HepG2 (cell line): ENCODE measurements around the gene GGNBP2. TPM values are rescaled to one million over a fixed set of nuclear protein-coding genes. Genes with fewer than 3 reads are reported as not detected.

Experiments used
- ETV6 ChIP-seq: sonication (generic); formaldehyde crosslinking; conservative IDR thresholded peaks from 2 replicates; pipeline ENCODE4 v1.4.0; 2020; ENCODE audit warnings: missing genetic modification reagents
- FOSL1 ChIP-seq: sonication (generic); formaldehyde crosslinking; IDR thresholded peaks from 2 replicates; pipeline ENCODE4 v1.9.0; 2021; ENCODE audit warnings: missing genetic modification reagents, borderline replicate concordance
- HNRNPLL ChIP-seq: fragments of 200-400 bp; formaldehyde crosslinking; IDR thresholded peaks from 2 replicates; pipeline ENCODE4 v1.6.1; 2017; ENCODE audit warnings: mild to moderate bottlenecking, low read depth, low read length; ENCODE audit not compliant: poor library complexity, severe bottlenecking
- HOXA3 ChIP-seq: sonication (generic); formaldehyde crosslinking; IDR thresholded peaks from 2 replicates; pipeline ENCODE4 v1.5.0; 2020; ENCODE audit warnings: missing genetic modification reagents
- HOXA9 ChIP-seq: sonication (generic); formaldehyde crosslinking; IDR thresholded peaks from 2 replicates; pipeline ENCODE4 v1.8.1; 2022; ENCODE audit warnings: missing genetic modification reagents, mild to moderate bottlenecking, moderate library complexity, borderline replicate concordance
- HOXD1 ChIP-seq: sonication (generic); formaldehyde crosslinking; IDR thresholded peaks from 2 replicates; pipeline ENCODE4 v1.5.0; 2020; ENCODE audit warnings: missing genetic modification reagents
- KLF16 ChIP-seq, 2 experiments: sonication (generic) in 1 of 2; formaldehyde crosslinking in 1 of 2; IDR thresholded peaks; 2 replicates each; pipeline versions ENCODE4 v1.6.1 to v1.8.0; 2016 to 2023; ENCODE audit warnings: missing genetic modification reagents in 2 of 2, missing compliant biosample characterization in 1 of 2
- MED1 ChIP-seq: sonication (generic); formaldehyde crosslinking; IDR thresholded peaks from 2 replicates; pipeline ENCODE4 v1.4.0; 2020; ENCODE audit warnings: missing genetic modification reagents
- MEIS2 ChIP-seq: sonication (generic); formaldehyde crosslinking; IDR thresholded peaks from 2 replicates; pipeline ENCODE4 v1.9.0; 2021; ENCODE audit warnings: mild to moderate bottlenecking, missing genetic modification reagents
- SALL1 ChIP-seq: sonication (generic); formaldehyde crosslinking; IDR thresholded peaks from 2 replicates; pipeline ENCODE4 v1.8.0; 2022; ENCODE audit warnings: mild to moderate bottlenecking, missing genetic modification reagents
- ZBTB8A ChIP-seq: sonication (generic); formaldehyde crosslinking; IDR thresholded peaks from 2 replicates; pipeline ENCODE4 v1.4.0; 2020; ENCODE audit warnings: mild to moderate bottlenecking, low read depth, missing genetic modification reagents, borderline replicate concordance
- ZNF567 ChIP-seq: sonication (generic); formaldehyde crosslinking; IDR thresholded peaks from 2 replicates; pipeline ENCODE4 v1.8.1; 2023; ENCODE audit warnings: mild to moderate bottlenecking, missing genetic modification reagents, borderline replicate concordance
- ZNF670 ChIP-seq: sonication (generic); formaldehyde crosslinking; IDR thresholded peaks from 2 replicates; pipeline ENCODE4 v1.8.0; 2022; ENCODE audit warnings: mild to moderate bottlenecking, missing genetic modification reagents, borderline replicate concordance
- ZNF672 ChIP-seq: sonication (generic); formaldehyde crosslinking; IDR thresholded peaks from 2 replicates; pipeline ENCODE4 v1.8.1; 2022; ENCODE audit warnings: missing genetic modification reagents
- polyA plus RNA-seq, 8 experiments: library from polyadenylated mRNA; depleted of rRNA in 3 of 8; stranded (reverse) in 7 of 8; unstranded in 1 of 8; fragments of >200 nt; fragmentation: Illumina TruSeq in 4 of 8; extraction: Trizol in 4 of 8; gene quantifications; 2 replicates each; pipeline versions ENCODE4 v1.2.1 to v1.2.3, GENCODE V29; 2011 to 2016; ENCODE audit warnings: low read depth in 4 of 8, missing spikeins in 1 of 8, mixed read lengths in 1 of 8; ENCODE audit not compliant: insufficient read depth in 1 of 8
- total RNA-seq, 5 experiments: library from RNA; depleted of rRNA; stranded (reverse); fragments of >200 nt; fragmentation: Illumina TruSeq; extraction: Trizol; gene quantifications; 2 replicates each; pipeline ENCODE4 v1.2.3, GENCODE V29; 2016; ENCODE audit warnings: low read depth in 1 of 5
- TF ChIP-seq, protein P1 (sequence below): sonication (generic); formaldehyde crosslinking; IDR thresholded peaks from 2 replicates; pipeline ENCODE4 v1.4.0; 2020; ENCODE audit warnings: missing genetic modification reagents, borderline replicate concordance
- TF ChIP-seq, protein P2 (sequence below): sonication (generic); formaldehyde crosslinking; IDR thresholded peaks from 2 replicates; pipeline ENCODE4 v1.4.0; 2020; ENCODE audit warnings: missing genetic modification reagents, borderline replicate concordance
- TF ChIP-seq, protein P3 (sequence below): sonication (generic); formaldehyde crosslinking; IDR thresholded peaks from 2 replicates; pipeline ENCODE4 v1.4.0; 2020; ENCODE audit warnings: mild to moderate bottlenecking, missing genetic modification reagents
- TF ChIP-seq, protein P4 (sequence below): sonication (generic); formaldehyde crosslinking; IDR thresholded peaks from 2 replicates; pipeline ENCODE4 v1.4.0; 2020; ENCODE audit warnings: missing genetic modification reagents

GGNBP2 gene
- total and polyA plus RNA-seq, 2 of the 13 experiments (the other 11 are each of a cell fraction or from before 2014, with no cell fraction given), result 53.3 to 84.2 TPM

DNA sequence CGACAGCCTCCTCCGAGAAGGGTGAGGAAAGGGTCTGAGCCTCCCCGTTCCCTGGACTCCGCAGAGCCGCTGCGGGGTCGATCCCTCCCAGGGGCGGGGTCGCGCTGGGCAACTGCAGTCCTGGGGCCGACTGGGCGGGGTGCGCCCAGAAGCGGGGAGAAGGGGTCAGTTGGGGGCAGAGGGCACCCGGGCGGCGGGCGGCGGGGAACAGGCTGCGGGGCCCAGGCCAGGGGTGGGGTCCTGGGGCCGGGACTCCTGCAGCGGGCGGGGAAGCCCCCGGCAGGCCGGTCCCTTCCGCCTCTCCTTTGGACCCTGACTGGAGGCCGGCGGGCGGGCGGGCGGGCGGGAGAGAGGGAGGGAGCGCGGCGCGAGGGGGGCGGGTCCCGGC, 352 bp downstream of the GGNBP2 start (continued):
- TF ChIP-seq, protein P1, sequence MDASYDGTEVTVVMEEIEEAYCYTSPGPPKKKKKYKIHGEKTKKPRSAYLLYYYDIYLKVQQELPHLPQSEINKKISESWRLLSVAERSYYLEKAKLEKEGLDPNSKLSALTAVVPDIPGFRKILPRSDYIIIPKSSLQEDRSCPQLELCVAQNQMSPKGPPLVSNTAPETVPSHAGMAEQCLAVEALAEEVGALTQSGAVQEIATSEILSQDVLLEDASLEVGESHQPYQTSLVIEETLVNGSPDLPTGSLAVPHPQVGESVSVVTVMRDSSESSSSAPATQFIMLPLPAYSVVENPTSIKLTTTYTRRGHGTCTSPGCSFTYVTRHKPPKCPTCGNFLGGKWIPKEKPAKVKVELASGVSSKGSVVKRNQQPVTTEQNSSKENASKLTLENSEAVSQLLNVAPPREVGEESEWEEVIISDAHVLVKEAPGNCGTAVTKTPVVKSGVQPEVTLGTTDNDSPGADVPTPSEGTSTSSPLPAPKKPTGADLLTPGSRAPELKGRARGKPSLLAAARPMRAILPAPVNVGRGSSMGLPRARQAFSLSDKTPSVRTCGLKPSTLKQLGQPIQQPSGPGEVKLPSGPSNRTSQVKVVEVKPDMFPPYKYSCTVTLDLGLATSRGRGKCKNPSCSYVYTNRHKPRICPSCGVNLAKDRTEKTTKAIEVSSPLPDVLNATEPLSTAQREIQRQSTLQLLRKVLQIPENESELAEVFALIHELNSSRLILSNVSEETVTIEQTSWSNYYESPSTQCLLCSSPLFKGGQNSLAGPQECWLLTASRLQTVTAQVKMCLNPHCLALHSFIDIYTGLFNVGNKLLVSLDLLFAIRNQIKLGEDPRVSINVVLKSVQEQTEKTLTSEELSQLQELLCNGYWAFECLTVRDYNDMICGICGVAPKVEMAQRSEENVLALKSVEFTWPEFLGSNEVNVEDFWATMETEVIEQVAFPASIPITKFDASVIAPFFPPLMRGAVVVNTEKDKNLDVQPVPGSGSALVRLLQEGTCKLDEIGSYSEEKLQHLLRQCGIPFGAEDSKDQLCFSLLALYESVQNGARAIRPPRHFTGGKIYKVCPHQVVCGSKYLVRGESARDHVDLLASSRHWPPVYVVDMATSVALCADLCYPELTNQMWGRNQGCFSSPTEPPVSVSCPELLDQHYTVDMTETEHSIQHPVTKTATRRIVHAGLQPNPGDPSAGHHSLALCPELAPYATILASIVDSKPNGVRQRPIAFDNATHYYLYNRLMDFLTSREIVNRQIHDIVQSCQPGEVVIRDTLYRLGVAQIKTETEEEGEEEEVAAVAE (CRISPR knock-in tag), result no peak
- TF ChIP-seq HOXA9 (CRISPR knock-in tag), result no peak
- TF ChIP-seq ZNF672, result 0 out of 2 replicates have a peak, but pooled peaks have one; percentile 38
- peak; percentile 23; the same call in 1 of the 2 replicates for TF ChIP-seq HOXD1 (CRISPR knock-in tag)
- no peak for TF ChIP-seq MED1
- TF ChIP-seq ZNF567 (CRISPR knock-in tag), result no peak
- no peak for TF ChIP-seq HNRNPLL
- TF ChIP-seq, protein P2, sequence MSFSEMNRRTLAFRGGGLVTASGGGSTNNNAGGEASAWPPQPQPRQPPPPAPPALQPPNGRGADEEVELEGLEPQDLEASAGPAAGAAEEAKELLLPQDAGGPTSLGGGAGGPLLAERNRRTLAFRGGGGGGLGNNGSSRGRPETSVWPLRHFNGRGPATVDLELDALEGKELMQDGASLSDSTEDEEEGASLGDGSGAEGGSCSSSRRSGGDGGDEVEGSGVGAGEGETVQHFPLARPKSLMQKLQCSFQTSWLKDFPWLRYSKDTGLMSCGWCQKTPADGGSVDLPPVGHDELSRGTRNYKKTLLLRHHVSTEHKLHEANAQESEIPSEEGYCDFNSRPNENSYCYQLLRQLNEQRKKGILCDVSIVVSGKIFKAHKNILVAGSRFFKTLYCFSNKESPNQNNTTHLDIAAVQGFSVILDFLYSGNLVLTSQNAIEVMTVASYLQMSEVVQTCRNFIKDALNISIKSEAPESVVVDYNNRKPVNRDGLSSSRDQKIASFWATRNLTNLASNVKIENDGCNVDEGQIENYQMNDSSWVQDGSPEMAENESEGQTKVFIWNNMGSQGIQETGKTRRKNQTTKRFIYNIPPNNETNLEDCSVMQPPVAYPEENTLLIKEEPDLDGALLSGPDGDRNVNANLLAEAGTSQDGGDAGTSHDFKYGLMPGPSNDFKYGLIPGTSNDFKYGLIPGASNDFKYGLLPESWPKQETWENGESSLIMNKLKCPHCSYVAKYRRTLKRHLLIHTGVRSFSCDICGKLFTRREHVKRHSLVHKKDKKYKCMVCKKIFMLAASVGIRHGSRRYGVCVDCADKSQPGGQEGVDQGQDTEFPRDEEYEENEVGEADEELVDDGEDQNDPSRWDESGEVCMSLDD (CRISPR knock-in tag), result no peak; the same call in 1 of the 2 replicates
- TF ChIP-seq, protein P3, sequence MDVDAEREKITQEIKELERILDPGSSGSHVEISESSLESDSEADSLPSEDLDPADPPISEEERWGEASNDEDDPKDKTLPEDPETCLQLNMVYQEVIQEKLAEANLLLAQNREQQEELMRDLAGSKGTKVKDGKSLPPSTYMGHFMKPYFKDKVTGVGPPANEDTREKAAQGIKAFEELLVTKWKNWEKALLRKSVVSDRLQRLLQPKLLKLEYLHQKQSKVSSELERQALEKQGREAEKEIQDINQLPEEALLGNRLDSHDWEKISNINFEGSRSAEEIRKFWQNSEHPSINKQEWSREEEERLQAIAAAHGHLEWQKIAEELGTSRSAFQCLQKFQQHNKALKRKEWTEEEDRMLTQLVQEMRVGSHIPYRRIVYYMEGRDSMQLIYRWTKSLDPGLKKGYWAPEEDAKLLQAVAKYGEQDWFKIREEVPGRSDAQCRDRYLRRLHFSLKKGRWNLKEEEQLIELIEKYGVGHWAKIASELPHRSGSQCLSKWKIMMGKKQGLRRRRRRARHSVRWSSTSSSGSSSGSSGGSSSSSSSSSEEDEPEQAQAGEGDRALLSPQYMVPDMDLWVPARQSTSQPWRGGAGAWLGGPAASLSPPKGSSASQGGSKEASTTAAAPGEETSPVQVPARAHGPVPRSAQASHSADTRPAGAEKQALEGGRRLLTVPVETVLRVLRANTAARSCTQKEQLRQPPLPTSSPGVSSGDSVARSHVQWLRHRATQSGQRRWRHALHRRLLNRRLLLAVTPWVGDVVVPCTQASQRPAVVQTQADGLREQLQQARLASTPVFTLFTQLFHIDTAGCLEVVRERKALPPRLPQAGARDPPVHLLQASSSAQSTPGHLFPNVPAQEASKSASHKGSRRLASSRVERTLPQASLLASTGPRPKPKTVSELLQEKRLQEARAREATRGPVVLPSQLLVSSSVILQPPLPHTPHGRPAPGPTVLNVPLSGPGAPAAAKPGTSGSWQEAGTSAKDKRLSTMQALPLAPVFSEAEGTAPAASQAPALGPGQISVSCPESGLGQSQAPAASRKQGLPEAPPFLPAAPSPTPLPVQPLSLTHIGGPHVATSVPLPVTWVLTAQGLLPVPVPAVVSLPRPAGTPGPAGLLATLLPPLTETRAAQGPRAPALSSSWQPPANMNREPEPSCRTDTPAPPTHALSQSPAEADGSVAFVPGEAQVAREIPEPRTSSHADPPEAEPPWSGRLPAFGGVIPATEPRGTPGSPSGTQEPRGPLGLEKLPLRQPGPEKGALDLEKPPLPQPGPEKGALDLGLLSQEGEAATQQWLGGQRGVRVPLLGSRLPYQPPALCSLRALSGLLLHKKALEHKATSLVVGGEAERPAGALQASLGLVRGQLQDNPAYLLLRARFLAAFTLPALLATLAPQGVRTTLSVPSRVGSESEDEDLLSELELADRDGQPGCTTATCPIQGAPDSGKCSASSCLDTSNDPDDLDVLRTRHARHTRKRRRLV (CRISPR knock-in tag), result 0 out of 2 replicates have a peak, but pooled peaks have one; percentile 1
- no peak for TF ChIP-seq FOSL1 (CRISPR knock-in tag)
- no peak for TF ChIP-seq HOXA3 (CRISPR knock-in tag)
- 0 out of 2 replicates have a peak, but pooled peaks have one; percentile 44 for TF ChIP-seq ZNF670 (CRISPR knock-in tag)
- no peak for TF ChIP-seq KLF16 (CRISPR knock-in tag; IDR thresholded peaks at IDR 0.05)
- TF ChIP-seq ETV6 (CRISPR knock-in tag), result no peak
- TF ChIP-seq, protein P4, sequence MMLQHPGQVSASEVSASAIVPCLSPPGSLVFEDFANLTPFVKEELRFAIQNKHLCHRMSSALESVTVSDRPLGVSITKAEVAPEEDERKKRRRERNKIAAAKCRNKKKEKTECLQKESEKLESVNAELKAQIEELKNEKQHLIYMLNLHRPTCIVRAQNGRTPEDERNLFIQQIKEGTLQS (CRISPR knock-in tag), result no peak
- no peak for TF ChIP-seq ZBTB8A (CRISPR knock-in tag)
- no peak; the same call in 1 of the 2 replicates for TF ChIP-seq SALL1 (CRISPR knock-in tag)
- peak; percentile 58; the same call in 1 of the 2 replicates for TF ChIP-seq MEIS2 (CRISPR knock-in tag)
